ENCODE measurements around the gene ASCC1.

- TF ChIP-seq POLR2AphosphoS5 (IDR thresholded peaks at IDR 0.05) (no peak), CTCF (IDR thresholded peaks at IDR 0.05) (no peak), POLR2A (IDR thresholded peaks at IDR 0.05) (no peak)
Measured at GRCh38 chr10:72240371-72240770, 24.3 kb upstream of the ASCC1 start.

Measured in stomach (tissue), 4 donors.